H1 (cell line): ENCODE results near the gene LRP3. TPM values are rescaled to one million over a fixed set of nuclear protein-coding genes. Genes with fewer than 3 reads are reported as not detected.
"Not testable (repeated sequence)": the region's sequence is repeated elsewhere in the genome, so short reads cannot be mapped to it uniquely, and the experiment has no call there.

Experiments used
- CTCF ChIA-PET: fragments of 300-600 bp; sonication (Branson Sonifier 250); formaldehyde crosslinking; loops from one replicate; lab custom pipeline; 2021; ENCODE audit not compliant: partially characterized antibody; lab: Charles Lee
- POLR2A ChIA-PET: fragments of 300-600 bp; sonication (Branson Sonifier 250); formaldehyde crosslinking; loops from one replicate; lab custom pipeline; 2021; ENCODE audit warnings: inconsistent platforms; ENCODE audit not compliant: partially characterized antibody; lab: Charles Lee
- DNase-seq, 2 experiments: peaks; one replicate each; pipeline versions ENCODE4 v3.0.0 to v3.0.0-alpha.2; 2010 to 2022; ENCODE audit warnings: low spot score in 2 of 2, low read depth in 1 of 2, mixed read lengths in 1 of 2
- FAIRE-seq: peaks from 2 replicates; lab custom pipeline; 2011; peaks lifted over from hg19 to GRCh38; lab: Jason Lieb, UNC
- H2AFZ ChIP-seq: 2 replicates; pipeline ENCODE4 v1.8.1; 2012; ENCODE audit warnings: low read length, inconsistent platforms
- H2AK5ac ChIP-seq: 2 replicates; pipeline ENCODE4 v1.6.1; 2013; ENCODE audit warnings: low read depth, low read length
- H2BK120ac ChIP-seq: replicated peaks from 2 replicates; pipeline ENCODE3; 2013; ENCODE audit warnings: low read depth, low read length, inconsistent platforms
- H2BK12ac ChIP-seq: 2 replicates; pipeline ENCODE4 v1.6.1; 2013; ENCODE audit warnings: low read depth, low read length
- H2BK15ac ChIP-seq: 2 replicates; pipeline ENCODE4 v1.6.1; 2013; ENCODE audit warnings: low read length
- H2BK20ac ChIP-seq: 2 replicates; pipeline ENCODE4 v1.6.1; 2013; ENCODE audit warnings: low read length
- H2BK5ac ChIP-seq: 2 replicates; pipeline ENCODE4 v1.6.1; 2013; ENCODE audit warnings: low read depth, low read length
- H3K14ac ChIP-seq: 2 replicates; pipeline ENCODE4 v1.6.1; 2013; ENCODE audit warnings: inconsistent platforms; ENCODE audit not compliant: insufficient read length
- H3K18ac ChIP-seq: 2 replicates; pipeline ENCODE4 v1.6.1; 2013; ENCODE audit warnings: low read length; ENCODE audit errors: extremely low read depth
- H3K23ac ChIP-seq: 2 replicates; pipeline ENCODE4 v1.6.1; 2013; ENCODE audit warnings: inconsistent platforms; ENCODE audit not compliant: insufficient read length
- H3K23me2 ChIP-seq: 2 replicates; pipeline ENCODE4 v1.6.1; 2013; ENCODE audit warnings: low read depth, low read length
- H3K27ac ChIP-seq: 2 replicates; pipeline ENCODE4 v1.6.1; 2011; ENCODE audit warnings: low read depth, low read length, inconsistent platforms
- H3K27me3 ChIP-seq, 4 experiments: replicated peaks in 1 of 4; 1 replicate in 1 of 4; 2 replicates in 3 of 4; pipeline versions ENCODE4 v1.6.1 to v1.8.1; 2011 to 2013; ENCODE audit warnings: low read length in 3 of 4, mild to moderate bottlenecking in 3 of 4, inconsistent platforms in 2 of 4, mixed read lengths in 2 of 4, moderate library complexity in 1 of 4; ENCODE audit not compliant: control insufficient read depth in 3 of 4, insufficient read depth in 3 of 4; ENCODE audit errors: extremely low read depth in 1 of 4
- H3K36me3 ChIP-seq, 4 experiments: 2 replicates each; pipeline versions ENCODE4 v1.6.1 to v1.8.1; 2011 to 2013; ENCODE audit warnings: mild to moderate bottlenecking in 4 of 4, low read length in 3 of 4, moderate library complexity in 2 of 4, control low read depth in 1 of 4, inconsistent platforms in 1 of 4; ENCODE audit not compliant: insufficient read depth in 4 of 4, control insufficient read depth in 2 of 4
- H3K4ac ChIP-seq: replicated peaks from 2 replicates; pipeline ENCODE3; 2013; ENCODE audit warnings: low read length, low read depth, mixed read lengths, inconsistent platforms; ENCODE audit not compliant: insufficient read length
- H3K4me1 ChIP-seq, 4 experiments: replicated peaks in 1 of 4; 1 replicate in 1 of 4; 2 replicates in 3 of 4; pipeline versions ENCODE4 v1.6.1 to v1.8.1; 2011 to 2013; ENCODE audit warnings: low read length in 3 of 4, inconsistent platforms in 2 of 4, mixed read lengths in 1 of 4; ENCODE audit not compliant: insufficient read depth in 4 of 4, control insufficient read depth in 3 of 4
- H3K4me2 ChIP-seq, 2 experiments: 2 replicates each; pipeline versions ENCODE4 v1.6.1 to v1.8.1; 2011 to 2013; ENCODE audit warnings: low read depth in 2 of 2, low read length in 2 of 2, control low read depth in 1 of 2, inconsistent platforms in 1 of 2, mild to moderate bottlenecking in 1 of 2; ENCODE audit not compliant: insufficient read depth in 1 of 2
- H3K4me3 ChIP-seq, 4 experiments: fragments of 200-600, 300-600 bp in 1 of 4; sonication (generic), shearing (Covaris generic), sonication (Bioruptor Twin) in 1 of 4; 2 replicates each; pipeline versions ENCODE4 v1.5.1 to v1.8.1; 2011 to 2016; ENCODE audit warnings: low read length in 4 of 4, low read depth in 3 of 4, control low read depth in 2 of 4, inconsistent platforms in 2 of 4, mild to moderate bottlenecking in 2 of 4, mixed read lengths in 1 of 4, moderate library complexity in 1 of 4; ENCODE audit not compliant: insufficient read depth in 2 of 4; ENCODE audit errors: extremely low read depth in 1 of 4
- H3K56ac ChIP-seq: replicated peaks from 2 replicates; pipeline ENCODE3; 2013; ENCODE audit warnings: low read depth, mild to moderate bottlenecking, mixed read lengths, low read length, inconsistent platforms; ENCODE audit not compliant: insufficient read length
- H3K79me1 ChIP-seq: 2 replicates; pipeline ENCODE4 v1.6.1; 2013; ENCODE audit warnings: low read depth, low read length, control low read depth
- H3K79me2 ChIP-seq, 2 experiments: 2 replicates each; pipeline versions ENCODE4 v1.6.1 to v1.8.1; 2012 to 2013; ENCODE audit warnings: low read length in 2 of 2, mild to moderate bottlenecking in 2 of 2, inconsistent platforms in 1 of 2; ENCODE audit not compliant: insufficient read depth in 2 of 2, control insufficient read depth in 1 of 2
- H3K9ac ChIP-seq, 4 experiments: replicated peaks in 1 of 4; 1 replicate in 1 of 4; 2 replicates in 3 of 4; pipeline versions ENCODE4 v1.6.1 to v1.8.1; 2011 to 2013; ENCODE audit warnings: low read depth in 3 of 4, low read length in 3 of 4, control low read depth in 2 of 4, mild to moderate bottlenecking in 2 of 4, moderate library complexity in 2 of 4, inconsistent platforms in 1 of 4; ENCODE audit errors: extremely low read depth in 1 of 4
- H3K9me3 ChIP-seq, 2 experiments: 2 replicates each; pipeline versions ENCODE4 v1.6.1 to v1.8.1; 2012 to 2013; ENCODE audit warnings: mild to moderate bottlenecking in 2 of 2, moderate library complexity in 2 of 2, control low read depth in 1 of 2, inconsistent platforms in 1 of 2, low read depth in 1 of 2, low read length in 1 of 2, mixed read lengths in 1 of 2; ENCODE audit not compliant: insufficient read depth in 2 of 2
- H4K20me1 ChIP-seq, 2 experiments: replicated peaks in 1 of 2; 2 replicates each; pipeline versions ENCODE3 to v1.8.1; 2011 to 2013; ENCODE audit warnings: inconsistent platforms in 2 of 2, low read length in 2 of 2, mild to moderate bottlenecking in 1 of 2; ENCODE audit not compliant: insufficient read depth in 2 of 2, control insufficient read depth in 1 of 2
- H4K5ac ChIP-seq: 2 replicates; pipeline ENCODE4 v1.6.1; 2013; ENCODE audit warnings: low read length, low read depth, mixed read lengths, inconsistent platforms; ENCODE audit not compliant: insufficient read length
- H4K8ac ChIP-seq: 2 replicates; pipeline ENCODE4 v1.8.0; 2013; ENCODE audit warnings: mild to moderate bottlenecking, moderate library complexity, low read length, inconsistent platforms; ENCODE audit not compliant: insufficient read depth; ENCODE audit errors: extremely low read depth
- H4K91ac ChIP-seq: replicated peaks from 2 replicates; pipeline ENCODE3; 2013; ENCODE audit warnings: low read length, mixed read lengths, inconsistent platforms; ENCODE audit not compliant: insufficient read length
- WGBS, 2 experiments: shearing (Covaris generic) in 1 of 2; methylation state at CpG; one replicate each; pipeline versions ENCODE4 v1.1.6 to v1.1.7; 2013 to 2015; ENCODE audit warnings: low lambda C conversion rate in 2 of 2, mixed read lengths in 2 of 2, inconsistent platforms in 1 of 2, low coverage in 1 of 2, missing lambda C conversion rate in 1 of 2; ENCODE audit not compliant: insufficient replicate concordance in 2 of 2, insufficient coverage in 1 of 2, insufficient read length in 1 of 2; ENCODE audit errors: extremely low coverage in 1 of 2, missing lambda C conversion rate in 1 of 2; 5-methylcytosine and 5-hydroxymethylcytosine counted together
- polyA plus RNA-seq, 7 experiments: library from polyadenylated mRNA; depleted of rRNA in 3 of 7; stranded (reverse) in 5 of 7; unstranded in 2 of 7; fragments of >200 nt in 5 of 7; fragments of 200-250 nt in 2 of 7; gene quantifications; 1 replicate in 5 of 7; 2 replicates in 1 of 7; 4 replicates in 1 of 7; pipeline versions ENCODE4 v1.2.1 to v1.2.3, GENCODE V29; 2011 to 2013; ENCODE audit warnings: missing spikeins in 2 of 7, mixed read lengths in 2 of 7
- total RNA-seq: library from RNA; stranded (reverse); fragmentation: NEBNext Ultra II Directional; extraction: Animal tissue kit (Norgen Biotek cat#: 25700); gene quantifications from 2 replicates; pipeline ENCODE4 v1.2.1, GENCODE V29; 2021

Gene LRP3
- total and polyA plus RNA-seq, 2 of the 8 experiments (the other 6 are each of a cell fraction or from before 2014, with no cell fraction given) = 30.3 to 33.7 TPM

DNA sequence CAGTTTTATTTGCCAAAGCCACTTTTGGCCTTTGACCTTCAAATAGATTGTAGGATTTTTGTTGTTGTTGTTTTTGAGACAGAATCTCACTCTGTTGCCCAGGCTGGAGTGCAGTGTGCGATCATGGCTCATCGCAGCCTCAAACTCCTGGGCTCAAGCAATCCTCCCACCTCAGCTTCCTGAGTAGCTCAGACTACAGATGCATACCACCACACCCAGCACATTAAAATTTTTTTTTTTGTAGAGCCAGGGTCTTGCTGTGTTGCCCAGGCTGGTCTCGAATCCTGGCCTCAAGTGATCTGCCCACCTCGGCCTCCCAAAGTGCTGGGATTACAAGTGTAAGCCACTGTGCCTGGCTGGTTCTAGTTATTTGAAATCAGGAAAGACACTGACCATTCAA is 3.0 kb upstream of the LRP3 start:
- not testable (repeated sequence) for H2BK120ac ChIP-seq, H3K27ac ChIP-seq, H3K36me3 ChIP-seq, H2BK20ac ChIP-seq, H3K23me2 ChIP-seq, H4K91ac ChIP-seq, H4K8ac ChIP-seq, H2BK5ac ChIP-seq, H3K18ac ChIP-seq, H3K14ac ChIP-seq, H2BK12ac ChIP-seq, H3K79me2 ChIP-seq, H2AFZ ChIP-seq, DNase-seq, H2AK5ac ChIP-seq, H2BK15ac ChIP-seq, H3K56ac ChIP-seq, H3K79me1 ChIP-seq, H4K20me1 ChIP-seq, FAIRE-seq, H3K4ac ChIP-seq, H3K4me1 ChIP-seq, H3K9ac ChIP-seq, H3K23ac ChIP-seq, H3K9me3 ChIP-seq, H3K4me3 ChIP-seq, H3K4me2 ChIP-seq, H4K5ac ChIP-seq
- POLR2A ChIA-PET = interaction anchor here (0.6 kb wide), 1 partner anchor 137 kb away, joined by 3 read pairs; no protein-coding TSS in a partner anchor
- CTCF ChIA-PET = interaction anchor here (0.6 to 2.8 kb wide), 15 partner anchors 8 to 213 kb away, joined by 3 to 15 read pairs (median 4); no protein-coding TSS in a partner anchor
- WGBS, 2 experiments = 96% methylated on average over 4 of the region's 4 CpGs; no CpG with 5 or more reads in 1 of the 2 experiments
- H3K27me3 ChIP-seq = peaks cover 0 to 23% (median 10%) of the 10 kb centered on the region in 4 experiments; a peak in 5 of 7 replicates
